GM12864 (cell line): ENCODE measurements around the gene LRRTM4.

ENCODE experiments used
- DNase-seq: peaks from one replicate; pipeline ENCODE4 v3.0.0-alpha.2; 2011; ENCODE audit warnings: low read depth
- H3K4me3 ChIP-seq: 2 replicates; pipeline ENCODE4 v1.5.1; 2011; ENCODE audit warnings: mild to moderate bottlenecking, low read depth, low read length, control low read depth
- TF ChIP-seq, protein P1 (sequence below): IDR thresholded peaks from 2 replicates; pipeline ENCODE4 v1.5.1; 2011; ENCODE audit warnings: low read depth, mild to moderate bottlenecking, moderate library complexity, low read length, control low read depth, inconsistent platforms; ENCODE audit errors: missing control alignments

The LRRTM4 gene

DNA sequence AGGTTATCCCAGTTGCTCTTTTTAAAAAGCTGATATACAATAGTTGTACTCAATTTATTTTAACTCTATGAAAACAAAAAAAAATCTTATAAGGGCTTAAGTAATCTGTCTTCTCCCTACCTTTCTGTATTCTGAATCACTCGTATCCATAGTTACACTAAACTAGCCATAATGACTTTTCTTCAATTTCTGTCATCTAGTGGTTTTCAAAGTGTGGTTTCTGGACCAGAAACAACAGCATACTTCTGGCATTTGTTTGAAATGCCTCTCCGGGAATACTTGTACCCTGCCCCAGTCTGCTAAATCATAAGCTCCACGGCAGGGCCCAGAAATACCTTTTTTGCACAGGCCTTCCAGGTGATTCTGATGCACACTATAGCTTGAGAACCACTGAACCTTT is 253.6 kb downstream of the LRRTM4 start:
- no peak for DNase-seq
- TF ChIP-seq, protein P1, sequence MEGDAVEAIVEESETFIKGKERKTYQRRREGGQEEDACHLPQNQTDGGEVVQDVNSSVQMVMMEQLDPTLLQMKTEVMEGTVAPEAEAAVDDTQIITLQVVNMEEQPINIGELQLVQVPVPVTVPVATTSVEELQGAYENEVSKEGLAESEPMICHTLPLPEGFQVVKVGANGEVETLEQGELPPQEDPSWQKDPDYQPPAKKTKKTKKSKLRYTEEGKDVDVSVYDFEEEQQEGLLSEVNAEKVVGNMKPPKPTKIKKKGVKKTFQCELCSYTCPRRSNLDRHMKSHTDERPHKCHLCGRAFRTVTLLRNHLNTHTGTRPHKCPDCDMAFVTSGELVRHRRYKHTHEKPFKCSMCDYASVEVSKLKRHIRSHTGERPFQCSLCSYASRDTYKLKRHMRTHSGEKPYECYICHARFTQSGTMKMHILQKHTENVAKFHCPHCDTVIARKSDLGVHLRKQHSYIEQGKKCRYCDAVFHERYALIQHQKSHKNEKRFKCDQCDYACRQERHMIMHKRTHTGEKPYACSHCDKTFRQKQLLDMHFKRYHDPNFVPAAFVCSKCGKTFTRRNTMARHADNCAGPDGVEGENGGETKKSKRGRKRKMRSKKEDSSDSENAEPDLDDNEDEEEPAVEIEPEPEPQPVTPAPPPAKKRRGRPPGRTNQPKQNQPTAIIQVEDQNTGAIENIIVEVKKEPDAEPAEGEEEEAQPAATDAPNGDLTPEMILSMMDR, result no peak
- no peak overlapping the region for H3K4me3 ChIP-seq

GRCh38 chr2:77232909-77233425 is 289.2 kb downstream of the LRRTM4 start:
- TF ChIP-seq, protein P1, result no peak
- no peak overlapping the region for H3K4me3 ChIP-seq
- DNase-seq, result no peak

- DNase-seq, result no peak
- TF ChIP-seq, protein P1, result no peak
- no peak overlapping the region for H3K4me3 ChIP-seq
Measured at GRCh38 chr2:77228391-77228790, 293.8 kb downstream of the LRRTM4 start.

DNA sequence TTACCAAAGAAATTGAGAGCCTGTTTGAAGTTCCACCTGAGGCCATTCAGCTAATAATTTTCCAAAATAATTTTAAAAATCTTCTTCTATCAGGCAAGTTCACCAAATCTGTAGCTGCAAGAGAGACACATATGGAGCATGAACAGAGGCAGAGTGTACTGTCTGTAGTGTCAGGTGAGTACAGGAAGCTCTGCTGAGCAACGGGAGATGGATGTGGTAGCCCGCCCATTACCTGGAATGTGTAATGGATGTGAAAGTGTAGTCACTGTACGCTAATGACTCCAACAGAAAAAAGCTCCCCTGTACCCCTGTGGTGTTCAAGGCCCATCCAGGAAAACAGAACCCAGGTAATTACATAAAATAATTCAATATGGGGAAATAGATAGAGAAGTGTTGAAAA is 311.5 kb downstream of the LRRTM4 start:
- TF ChIP-seq, protein P1, result no peak
- DNase-seq, result no peak

GRCh38 chr2:77207331-77207730 is 314.8 kb downstream of the LRRTM4 start:
- TF ChIP-seq, protein P1, result no peak
- no peak overlapping the region for H3K4me3 ChIP-seq
- no peak for DNase-seq

More for the DNA sequence above, 311.5 kb downstream of the LRRTM4 start:
- H3K4me3 ChIP-seq, result no peak overlapping the region

GRCh38 chr2:77201755-77202154 is 320.4 kb downstream of the LRRTM4 start:
- DNase-seq, result no peak
- H3K4me3 ChIP-seq, result no peak overlapping the region
- TF ChIP-seq, protein P1, result no peak

DNA sequence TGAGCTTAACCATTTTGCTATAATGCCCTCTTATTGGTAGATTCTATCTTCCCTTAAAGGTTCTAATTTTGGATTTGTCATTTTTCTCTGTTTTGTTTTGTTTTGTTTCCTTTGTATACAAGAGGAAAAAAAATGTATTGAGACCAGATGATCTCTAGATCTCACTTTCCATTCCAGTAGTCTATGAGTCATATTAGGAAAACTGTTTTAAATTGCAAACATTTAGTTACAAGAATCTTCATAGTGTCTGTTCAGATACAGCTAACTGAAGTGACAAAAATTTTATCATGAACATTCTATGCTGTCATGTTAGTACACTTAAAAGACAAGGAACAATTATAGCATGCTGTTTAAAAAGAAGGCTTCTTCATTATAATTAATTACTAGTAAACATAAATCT is 322.8 kb downstream of the LRRTM4 start:
- DNase-seq, result no peak
- no peak overlapping the region for H3K4me3 ChIP-seq
- TF ChIP-seq, protein P1, result no peak
